H54 (cell line): ENCODE results near the gene FAF1.
"Not testable (repeated sequence)": the region's sequence is repeated elsewhere in the genome, so short reads cannot be mapped to it uniquely, and the experiment has no call there.

Source experiments
- DNase-seq: peaks from one replicate; pipeline ENCODE4 v3.0.0; 2011; ENCODE audit warnings: low spot score, mixed read lengths; ENCODE audit not compliant: insufficient read length
- FAIRE-seq: peaks from 3 replicates; lab custom pipeline; 2011; peaks lifted over from hg19 to GRCh38; lab: Jason Lieb, UNC
- POLR2A ChIP-seq: IDR thresholded peaks from 2 replicates; pipeline ENCODE4 v1.6.1; 2011; ENCODE audit warnings: low read depth, mild to moderate bottlenecking, low read length

Gene FAF1

GRCh38 chr1:50959913-50960844 lies at the start of gene FAF1:
Gene FAF1, minus strand, starts transcription at chr1:50960267. Its CDS starts 456 bp downstream, at chr1:50959811.
- DNase-seq (peak; percentile 96), FAIRE-seq (peak; percentile 98)
- peak; percentile 68; the same call in 1 of the 2 replicates for TF ChIP-seq POLR2A

- TF ChIP-seq POLR2A = no peak
- FAIRE-seq (no peak), DNase-seq (no peak)
Measured at GRCh38 chr1:51009381-51009780, 49.3 kb upstream of the FAF1 start.

GRCh38 chr1:51005549-51005948 lies 45.5 kb upstream of the FAF1 start:
- not testable (repeated sequence) for DNase-seq, FAIRE-seq

GRCh38 chr1:51002516-51002915 lies 42.4 kb upstream of the FAF1 start:
- DNase-seq (no peak), FAIRE-seq (no peak)
- no peak for TF ChIP-seq POLR2A

GRCh38 chr1:51000651-51001050 lies 40.6 kb upstream of the FAF1 start:
- FAIRE-seq (no peak), DNase-seq (no peak)
- TF ChIP-seq POLR2A = no peak

GRCh38 chr1:51000160-51000559 lies 40.1 kb upstream of the FAF1 start:
- no peak for TF ChIP-seq POLR2A
- FAIRE-seq (peak; percentile 11), DNase-seq (no peak)

GRCh38 chr1:50999375-50999774 lies 39.3 kb upstream of the FAF1 start:
- not testable (repeated sequence) for DNase-seq, FAIRE-seq

GRCh38 chr1:50996083-50996482 lies 36.0 kb upstream of the FAF1 start:
- DNase-seq (no peak), FAIRE-seq (no peak)
- no peak for TF ChIP-seq POLR2A

- TF ChIP-seq POLR2A = no peak
- DNase-seq = no peak
- no peak for FAIRE-seq
Measured at GRCh38 chr1:50995651-50996050, 35.6 kb upstream of the FAF1 start.

GRCh38 chr1:50994997-50995396 lies 34.9 kb upstream of the FAF1 start:
- DNase-seq (no peak), FAIRE-seq (no peak)
- TF ChIP-seq POLR2A = no peak

GRCh38 chr1:50993645-50994044 lies 33.6 kb upstream of the FAF1 start:
- DNase-seq (no peak), FAIRE-seq (no peak)
- TF ChIP-seq POLR2A = no peak

GRCh38 chr1:50992532-50993318 lies 32.7 kb upstream of the FAF1 start:
- no peak for TF ChIP-seq POLR2A
- FAIRE-seq = no peak
- no peak for DNase-seq

- FAIRE-seq = no peak
Measured at GRCh38 chr1:50989694-50990093, 29.6 kb upstream of the FAF1 start.

GRCh38 chr1:50986653-50987052 lies 26.6 kb upstream of the FAF1 start:
- DNase-seq (no peak), FAIRE-seq (no peak)
- no peak for TF ChIP-seq POLR2A

More at GRCh38 chr1:50989694-50990093, 29.6 kb upstream of the FAF1 start:
- TF ChIP-seq POLR2A = no peak
- DNase-seq = no peak

GRCh38 chr1:50985094-50985493 lies 25.0 kb upstream of the FAF1 start:
- no peak for TF ChIP-seq POLR2A
- DNase-seq (no peak), FAIRE-seq (peak; percentile 80)
